ENCODE measurements around the gene SPANXN2.

- TF ChIP-seq CTCF (IDR thresholded peaks at IDR 0.05), result no peak
- TF ChIP-seq EZH2 (IDR thresholded peaks at IDR 0.05; ENCODE audit: borderline replicate concordance, insufficient read depth, low read depth, low read length, poor library complexity, severe bottlenecking), result no peak
Observed at GRCh38 chrX:143663755-143664154, 56.8 kb downstream of the SPANXN2 start.
